SU-DHL-6 (cell line): ENCODE measurements around the gene PRDX1.
"Not testable (repeated sequence)": the region's sequence is repeated elsewhere in the genome, so short reads cannot be mapped to it uniquely, and the experiment has no call there.

Experiments used
- H2AFZ ChIP-seq: fragments of 200-600 bp; sonication (generic); 2 replicates; pipeline ENCODE4 v1.6.1; 2014; ENCODE audit warnings: low read depth, mild to moderate bottlenecking, moderate library complexity, mixed read lengths, antibody characterized with exemption, low read length; ENCODE audit not compliant: severe bottlenecking
- H3F3A ChIP-seq: fragments of 200-600 bp; shearing (Covaris generic); 2 replicates; pipeline ENCODE4 v1.6.0; 2016; ENCODE audit warnings: antibody characterized with exemption, mild to moderate bottlenecking; ENCODE audit not compliant: insufficient read depth
- H3K27ac ChIP-seq: fragments of 200-600 bp; sonication (generic); 2 replicates; pipeline ENCODE4 v1.5.1; 2016; ENCODE audit warnings: low read depth, mild to moderate bottlenecking, low read length, moderate library complexity, mixed read lengths
- H3K27me3 ChIP-seq: fragments of 200-600 bp; sonication (generic), shearing (Covaris generic); 2 replicates; pipeline ENCODE4 v1.6.0; 2014; ENCODE audit warnings: mild to moderate bottlenecking, low read length
- H3K36me3 ChIP-seq: fragments of 200-600 bp; sonication (generic); 2 replicates; pipeline ENCODE4 v1.6.1; 2014; ENCODE audit warnings: mild to moderate bottlenecking, low read length, mixed read lengths
- H3K4me2 ChIP-seq: fragments of 300-600, 200-600 bp; shearing (Covaris generic), sonication (generic); 2 replicates; pipeline ENCODE4 v1.6.0; 2014; ENCODE audit warnings: low read length, low read depth, mild to moderate bottlenecking; ENCODE audit not compliant: poor library complexity, severe bottlenecking
- H3K4me3 ChIP-seq: fragments of 200-600 bp; sonication (generic); 2 replicates; pipeline ENCODE4 v1.5.1; 2014; ENCODE audit warnings: antibody characterized with exemption, low read length, mild to moderate bottlenecking, mixed read lengths; ENCODE audit not compliant: insufficient read depth, poor library complexity, severe bottlenecking
- H3K79me2 ChIP-seq: fragments of 200-600 bp; sonication (generic); 2 replicates; pipeline ENCODE4 v1.6.1; 2014; ENCODE audit warnings: mild to moderate bottlenecking, low read length, moderate library complexity; ENCODE audit not compliant: insufficient read depth
- H3K9ac ChIP-seq: fragments of 200-600 bp; sonication (generic); 2 replicates; pipeline ENCODE4 v1.7.0; 2014; ENCODE audit warnings: mild to moderate bottlenecking, low read length
- H3K9me2 ChIP-seq: fragments of 200-600 bp; sonication (generic); replicated peaks from 2 replicates; pipeline ENCODE4 v1.6.1; 2014; ENCODE audit warnings: low read length; ENCODE audit not compliant: insufficient read depth
- H3K9me3 ChIP-seq: fragments of 200-600 bp; sonication (generic); 2 replicates; pipeline ENCODE4 v1.6.1; 2014; ENCODE audit warnings: low read length, mixed read lengths; ENCODE audit not compliant: insufficient read depth
- H4K20me1 ChIP-seq: fragments of 200-600 bp; sonication (generic); 2 replicates; pipeline ENCODE4 v1.6.1; 2014; ENCODE audit warnings: low read depth, mild to moderate bottlenecking, antibody characterized with exemption, low read length, moderate library complexity, mixed read lengths
- CTCF ChIP-seq: fragments of 200-600 bp; sonication (generic); IDR thresholded peaks from one replicate; pipeline ENCODE4 v1.5.1; 2017; ENCODE audit warnings: antibody characterized with exemption, mild to moderate bottlenecking, low read length, moderate library complexity; ENCODE audit not compliant: insufficient read depth, poor library complexity, severe bottlenecking
- EZH2phosphoT487 ChIP-seq: fragments of 200-600 bp; sonication (generic), shearing (Covaris generic); conservative IDR thresholded peaks from 2 replicates; pipeline ENCODE4 v1.6.1; 2018; ENCODE audit warnings: mild to moderate bottlenecking, antibody characterized with exemption, low read length, moderate library complexity, mixed read lengths

PRDX1 gene

GRCh38 chr1:45526135-45526644 is 4.5 kb upstream of the PRDX1 start:
- H3K9ac ChIP-seq: no peak overlapping the region
- no peak overlapping the region for H3K4me2 ChIP-seq
- H3K79me2 ChIP-seq: peaks cover 5% of the 10 kb centered on the region
- H3F3A ChIP-seq: 0 out of 2 replicates have a peak, but pooled peaks cover 4% of the 10 kb centered on the region
- H3K9me3 ChIP-seq: no peaks in the 10 kb centered on the region
- H4K20me1 ChIP-seq: no peaks in the 10 kb centered on the region
- H3K36me3 ChIP-seq: no peaks in the 10 kb centered on the region
- H3K9me2 ChIP-seq: no peaks in the 10 kb centered on the region
- no peak overlapping the region for H3K27ac ChIP-seq
- no peaks in the 10 kb centered on the region; the same call in 1 of the 2 replicates for H3K27me3 ChIP-seq
- no peak overlapping the region for H3K4me3 ChIP-seq
- TF ChIP-seq EZH2phosphoT487 (no peak), CTCF (no peak)
- H2AFZ ChIP-seq: no peak overlapping the region

GRCh38 chr1:45523975-45524374 is 2.3 kb upstream of the PRDX1 start:
- H3K9me2 ChIP-seq, H2AFZ ChIP-seq, H3K27me3 ChIP-seq, H3K4me2 ChIP-seq, H3K9ac ChIP-seq, H3K9me3 ChIP-seq, H3K27ac ChIP-seq, H4K20me1 ChIP-seq, H3K36me3 ChIP-seq, H3K4me3 ChIP-seq: not testable (repeated sequence)
- Histone ChIP-seq H3K79me2 (peaks cover 27% of the 10 kb centered on the region), H3F3A (peaks cover 10% of the 10 kb centered on the region)

- peaks cover 31% of the 10 kb centered on the region for H3K79me2 ChIP-seq
- H3K4me2 ChIP-seq, H3K9me2 ChIP-seq, H4K20me1 ChIP-seq, H3K9ac ChIP-seq, H3K4me3 ChIP-seq, H3K36me3 ChIP-seq, H3K9me3 ChIP-seq, H3K27me3 ChIP-seq, H3K27ac ChIP-seq, H2AFZ ChIP-seq: not testable (repeated sequence)
- H3F3A ChIP-seq: peaks cover 15% of the 10 kb centered on the region
These were observed 1.8 kb upstream of the PRDX1 start for GRCh38 chr1:45523516-45523915.

DNA sequence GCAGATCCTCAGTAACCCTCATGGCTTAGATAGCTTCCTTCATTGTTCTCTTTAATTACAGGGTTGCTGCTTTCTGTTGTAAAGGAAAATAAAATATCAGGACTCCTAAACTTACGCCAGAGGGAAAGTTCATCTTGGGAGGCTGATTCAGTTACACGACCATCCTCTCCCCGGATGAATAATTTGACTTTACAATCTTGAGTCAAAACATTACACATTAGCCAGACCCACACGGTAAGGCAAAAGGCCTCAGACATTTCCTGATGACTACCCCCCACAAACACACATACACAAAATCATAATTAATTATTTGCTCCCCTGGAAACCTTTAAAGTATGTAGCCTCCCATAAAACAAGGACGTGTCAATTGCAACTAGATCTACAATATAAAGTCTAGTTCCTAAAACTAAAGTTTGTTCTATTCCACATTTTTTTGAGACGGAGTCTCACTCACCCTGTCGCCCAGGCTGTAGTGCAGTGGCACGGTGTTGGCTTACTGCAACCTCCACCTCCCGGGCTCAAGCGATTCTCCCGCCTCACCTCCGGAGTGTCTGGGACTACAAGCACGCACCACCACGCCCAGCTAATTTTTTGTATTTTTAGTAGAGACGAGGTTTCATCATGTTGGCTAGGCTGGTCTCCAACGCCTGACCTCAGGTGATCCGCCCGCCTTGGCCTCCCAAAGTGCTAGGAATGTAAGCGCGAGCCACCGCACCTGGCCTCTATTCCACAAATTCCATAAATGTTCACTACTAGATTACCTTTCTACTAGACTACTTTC is 830 bp upstream of the PRDX1 start:
- peak overlapping the region; percentile 70 for H3K4me2 ChIP-seq
- no peaks in the 10 kb centered on the region for H4K20me1 ChIP-seq
- peaks cover 15% of the 10 kb centered on the region for H3F3A ChIP-seq
- peaks cover 33% of the 10 kb centered on the region for H3K79me2 ChIP-seq
- H3K4me3 ChIP-seq: peak overlapping the region; percentile 87
- no peaks in the 10 kb centered on the region for H3K9me2 ChIP-seq
- TF ChIP-seq CTCF (no peak), EZH2phosphoT487 (no peak)
- H2AFZ ChIP-seq: peak overlapping the region; percentile 18
- H3K27me3 ChIP-seq: no peaks in the 10 kb centered on the region; the same call in 1 of the 2 replicates
- H3K36me3 ChIP-seq: peaks cover 4% of the 10 kb centered on the region; the same call in 1 of the 2 replicates
- peak overlapping the region; percentile 85 for H3K9ac ChIP-seq
- H3K9me3 ChIP-seq: no peaks in the 10 kb centered on the region
- peak overlapping the region; percentile 36 for H3K27ac ChIP-seq

GRCh38 chr1:45519774-45520173 is 1.9 kb downstream of the PRDX1 start:
- peaks cover 16% of the 10 kb centered on the region; the same call in 1 of the 2 replicates for H3K36me3 ChIP-seq

More at GRCh38 chr1:45519774-45520173, 1.9 kb downstream of the PRDX1 start:
- not testable (repeated sequence) for H3K27ac ChIP-seq, H3K4me3 ChIP-seq, H3K27me3 ChIP-seq, H4K20me1 ChIP-seq, H2AFZ ChIP-seq, H3K9me3 ChIP-seq, H3K9me2 ChIP-seq
- peak overlapping the region; percentile 85; the same call in 1 of the 2 replicates for H3K9ac ChIP-seq
- H3K4me2 ChIP-seq: peak overlapping the region; percentile 70
- peaks cover 46% of the 10 kb centered on the region for H3K79me2 ChIP-seq
- H3F3A ChIP-seq: peaks cover 15% of the 10 kb centered on the region
